Tibial nerve (tissue), 3 donors: ENCODE results near the gene APLP1.

Source experiments
- CTCF ChIP-seq, 5 experiments: fragments of 200-600 bp in 3 of 5; fragments of 450-650 bp in 2 of 5; sonication (generic) in 3 of 5; IDR thresholded peaks; one replicate each; pipeline ENCODE4 v1.5.1; 2016 to 2019; ENCODE audit warnings: antibody characterized with exemption in 5 of 5, mild to moderate bottlenecking in 3 of 5, moderate library complexity in 2 of 5
- POLR2A ChIP-seq, 2 donors: fragments of 450-650 bp; IDR thresholded peaks; one replicate each; pipeline ENCODE4 v1.6.1; 2017; ENCODE audit warnings: antibody characterized with exemption in 2 of 2, mild to moderate bottlenecking in 2 of 2, moderate library complexity in 2 of 2

- no peak for TF ChIP-seq CTCF (IDR thresholded peaks at IDR 0.05)
- TF ChIP-seq POLR2A (IDR thresholded peaks at IDR 0.05) = no peak
Observed at GRCh38 chr19:35852029-35852780, 16.2 kb upstream of the APLP1 start, which contains the start of gene NPHS1.
